Pancreas (tissue), 10 donors: ENCODE measurements around the gene PDZK1IP1. TPM values are rescaled to one million over a fixed set of nuclear protein-coding genes. Genes with fewer than 3 reads are reported as not detected.

ENCODE experiments used
- ATAC-seq, 4 donors: fragments of 200-7000 bp; cut with Tn5 transposase; one replicate each; pipeline versions ENCODE4 v1.8.0 to v1.9.1; 2020; ENCODE audit warnings: mild to moderate bottlenecking in 4 of 4, moderate library complexity in 4 of 4
- DNase-seq, 6 donors: peaks; one replicate each; pipeline ENCODE4 v3.0.0-alpha.2; 2020
- FAIRE-seq: peaks from 2 replicates; lab custom pipeline; 2012; peaks lifted over from hg19 to GRCh38; lab: Jason Lieb, UNC
- H3K27ac ChIP-seq, 4 donors: fragments of 200-600 bp; sonication (generic); 1 replicate in 3 of 4; 2 replicates in 1 of 4; pipeline versions ENCODE4 v1.5.0 to v1.8.0; 2020
- H3K27me3 ChIP-seq, 4 donors: fragments of 200-600 bp; one replicate each; pipeline ENCODE4 v1.8.0; 2021
- H3K36me3 ChIP-seq, 3 donors: fragments of 200-600 bp; sonication (generic) in 1 of 3; one replicate each; pipeline versions ENCODE4 v1.5.0 to v1.8.0; 2020 to 2021
- H3K4me1 ChIP-seq, 3 donors: fragments of 200-600 bp; one replicate each; pipeline ENCODE4 v1.8.0; 2021
- H3K4me3 ChIP-seq, 4 donors: fragments of 200-600 bp; sonication (generic) in 2 of 4; one replicate each; pipeline versions ENCODE4 v1.5.0 to v1.8.0; 2020 to 2021
- H3K9me3 ChIP-seq, 4 donors: fragments of 200-600 bp; one replicate each; pipeline ENCODE4 v1.8.0; 2021
- CTCF ChIP-seq, 4 donors: fragments of 200-600 bp; sonication (generic) in 3 of 4; IDR thresholded peaks; one replicate each; pipeline versions ENCODE4 v1.5.0 to v1.8.0; 2021; ENCODE audit warnings: antibody characterized with exemption in 4 of 4
- WGBS, 2 donors: extraction: QIAGEN DNeasy Blood & Tissue Kit; methylation state at CpG; one replicate each; pipeline ENCODE4 v1.1.7; 2013; 5-methylcytosine and 5-hydroxymethylcytosine counted together
- intact Hi-C, 3 donors: fragments of 100-400 bp; cut with DNase I; formaldehyde crosslinking; loops; one replicate each; pipeline versions ENCODE4 v1.11.1 to v1.14.2; 2022
- polyA plus RNA-seq, 2 donors: library from polyadenylated mRNA; stranded (reverse); fragments of 200-250 nt; gene quantifications; one replicate each; pipeline ENCODE4 v1.2.3, GENCODE V29; 2013
- total RNA-seq, 6 donors: library from RNA; stranded (reverse); fragmentation: NEBNext Ultra II Directional in 4 of 6; extraction: Animal tissue kit (Norgen Biotek cat#: 25700) in 4 of 6; gene quantifications; one replicate each; pipeline versions ENCODE4 v1.2.1 to v1.2.4, GENCODE V29; 2021 to 2023
- donor health status: healthy with polysubstance abuse.
- donor health status: DM: no; HTN: no; CAD: no; lungs with moderate emphysema.
- donor health status: DM: no; HTN: no; CAD: no.
- donor health status: control.
- donor health status: control.
- donor health status: Bipolar disorder and iron deficiency.
- donor health status: DM: yes; HTN: yes; CAD: no.
- donor health status: DM: no; HTN: no; CAD: no.
- donor health status: DM: no; HTN: no; CAD: no.
- donor health status: DM: yes; HTN: yes; CAD: no.

PDZK1IP1 gene
- total and polyA plus RNA-seq, 8 donors: 26.1 to 55.9 (median 44.1) TPM

GRCh38 chr1:47188791-47189785, 748 bp downstream of the PDZK1IP1 start:
- H3K4me3 ChIP-seq: peak overlapping the region; percentile 3 to 43 (median 20)
- no peak for TF ChIP-seq CTCF (IDR thresholded peaks at IDR 0.05)
- 60 to 67% methylated on average over 7 of the region's 7 CpGs for WGBS, 2 donors
- peaks cover 12 to 19% (median 17%) of the 10 kb centered on the region in 3 donors for H3K4me1 ChIP-seq
- no peak for ATAC-seq
- H3K27me3 ChIP-seq: no peaks in the 10 kb centered on the region
- no peaks in the 10 kb centered on the region for H3K9me3 ChIP-seq
- DNase-seq: no peak
- no peak for FAIRE-seq
- H3K27ac ChIP-seq: peak overlapping the region; percentile 70 to 90 (median 79)
- no peaks in the 10 kb centered on the region for H3K36me3 ChIP-seq
- intact Hi-C loops: loop anchor here in 2 of 3 donors (10.0 kb wide), 4 partner anchors 76 to 536 kb away; partner anchors contain the start of gene FOXE3 (in 1 of the 2)

DNA sequence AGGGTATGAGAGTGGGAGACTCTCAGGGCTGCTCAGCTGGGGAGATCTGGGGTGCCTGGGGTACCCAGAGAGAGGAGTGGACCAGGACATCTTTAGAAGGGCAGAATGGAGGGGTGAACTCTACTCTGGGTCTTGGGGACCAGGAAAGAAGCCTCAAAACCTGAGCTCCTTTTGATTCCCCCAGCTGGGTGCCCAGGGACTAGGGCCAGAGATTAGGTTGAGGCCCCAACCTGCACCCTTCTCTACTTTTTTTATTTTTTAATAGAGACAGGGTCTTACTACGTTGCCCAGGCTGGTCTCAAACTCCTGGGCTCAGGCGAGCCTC, 1.9 kb downstream of the PDZK1IP1 start:
- Histone ChIP-seq H3K4me3 (no peak overlapping the region), H3K27ac (no peak overlapping the region), H3K9me3 (no peaks in the 10 kb centered on the region), H3K27me3 (no peaks in the 10 kb centered on the region), H3K4me1 (peaks cover 12 to 19% (median 17%) of the 10 kb centered on the region in 3 donors), H3K36me3 (no peaks in the 10 kb centered on the region)
- FAIRE-seq (no peak), DNase-seq (no peak), ATAC-seq (no peak)
- no peak for TF ChIP-seq CTCF (IDR thresholded peaks at IDR 0.05)
- 81 to 85% methylated on average over 2 of the region's 2 CpGs for WGBS, 2 donors
- intact Hi-C loops: loop anchor here in 2 of 3 donors (10.0 kb wide), 4 partner anchors 77 to 537 kb away; partner anchors contain the start of gene FOXE3 (in 1 of the 2)

GRCh38 chr1:47187231-47187925, 2.5 kb downstream of the PDZK1IP1 start:
- no peaks in the 10 kb centered on the region for H3K27me3 ChIP-seq
- FAIRE-seq (no peak), ATAC-seq (no peak), DNase-seq (no peak)
- intact Hi-C loops: loop anchor here in 2 of 3 donors (10.0 kb wide), 4 partner anchors 77 to 537 kb away; partner anchors contain the start of gene FOXE3 (in 1 of the 2)
- no peak for TF ChIP-seq CTCF (IDR thresholded peaks at IDR 0.05)
- H3K4me1 ChIP-seq: peaks cover 8 to 15% (median 14%) of the 10 kb centered on the region in 3 donors
- H3K36me3 ChIP-seq: no peaks in the 10 kb centered on the region
- H3K9me3 ChIP-seq: no peaks in the 10 kb centered on the region
- H3K4me3 ChIP-seq: no peak overlapping the region
- H3K27ac ChIP-seq: no peak overlapping the region
- WGBS, 2 donors: 85 to 86% methylated on average over 12 of the region's 12 CpGs

- no peak overlapping the region for H3K27ac ChIP-seq
- H3K4me3 ChIP-seq: no peak overlapping the region
- no peaks in the 10 kb centered on the region for H3K9me3 ChIP-seq
- FAIRE-seq: no peak
- intact Hi-C loops: loop anchor here in 2 of 3 donors (10.0 kb wide), 4 partner anchors 78 to 538 kb away; partner anchors contain the start of gene FOXE3 (in 1 of the 2)
- TF ChIP-seq CTCF (IDR thresholded peaks at IDR 0.05): no peak
- H3K4me1 ChIP-seq: peaks cover 8 to 11% (median 8%) of the 10 kb centered on the region in 3 donors
- no peaks in the 10 kb centered on the region for H3K36me3 ChIP-seq
- no peak for DNase-seq
- no peaks in the 10 kb centered on the region for H3K27me3 ChIP-seq
- no peak for ATAC-seq
- WGBS, 2 donors: 93 to 94% methylated on average over 13 of the region's 13 CpGs
Observed at GRCh38 chr1:47186267-47187185, 3.3 kb downstream of the PDZK1IP1 start.
